ENCODE measurements around the gene TMEM88.

TMEM88 gene

GRCh38 chr17:7886227-7887037 is 31.6 kb downstream of the TMEM88 start:
- DNase-seq: no peak

- DNase-seq: no peak
These were observed 32.2 kb downstream of the TMEM88 start for GRCh38 chr17:7887038-7887481.

GRCh38 chr17:7887482-7888183 is 32.8 kb downstream of the TMEM88 start:
- DNase-seq: peak; percentile 51

GRCh38 chr17:7888184-7888920 is 33.5 kb downstream of the TMEM88 start, which contains the start of gene CHD3:
Gene CHD3, plus strand, starts transcription at chr17:7888789. Its CDS starts 212 bp downstream, at chr17:7889001.
- DNase-seq: no peak

GRCh38 chr17:7889166-7889955 is 34.5 kb downstream of the TMEM88 start:
- DNase-seq: no peak

- DNase-seq: no peak
These were observed 38.5 kb downstream of the TMEM88 start for GRCh38 chr17:7893187-7893880.

GRCh38 chr17:7894226-7894625 is 39.4 kb downstream of the TMEM88 start:
- DNase-seq: no peak

- DNase-seq: no peak
These were observed 40.0 kb downstream of the TMEM88 start for GRCh38 chr17:7894866-7895265.

GRCh38 chr17:7897090-7897489 is 42.2 kb downstream of the TMEM88 start:
- no peak for DNase-seq

GRCh38 chr17:7897773-7898172 is 42.9 kb downstream of the TMEM88 start:
- no peak for DNase-seq

GRCh38 chr17:7903154-7904103 is 48.6 kb downstream of the TMEM88 start:
- no peak for DNase-seq

Measured in activated gamma-delta T cell (primary cell).